H9 (cell line): ENCODE results near the gene MDFI. TPM values are rescaled to one million over a fixed set of nuclear protein-coding genes. Genes with fewer than 3 reads are reported as not detected.

Experiments
- DNase-seq: peaks from one replicate; pipeline ENCODE4 v3.0.0-alpha.2; 2017
- H2AFZ ChIP-seq: one replicate; pipeline ENCODE4 v1.6.1; 2013; ENCODE audit warnings: mild to moderate bottlenecking, low read length, control low read depth, moderate library complexity
- H2AK5ac ChIP-seq: 2 replicates; pipeline ENCODE4 v1.6.1; 2013; ENCODE audit warnings: low read length, control low read depth, mixed read lengths; ENCODE audit not compliant: insufficient read length
- H2BK120ac ChIP-seq: one replicate; pipeline ENCODE4 v1.6.1; 2013; ENCODE audit warnings: low read depth, mild to moderate bottlenecking, low read length, control low read depth, inconsistent platforms; ENCODE audit not compliant: poor library complexity, severe bottlenecking
- H2BK12ac ChIP-seq: 2 replicates; pipeline ENCODE4 v1.6.1; 2013; ENCODE audit warnings: low read length, control low read depth, mixed read lengths, low read depth; ENCODE audit not compliant: insufficient read length
- H2BK15ac ChIP-seq: 2 replicates; pipeline ENCODE4 v1.6.1; 2013; ENCODE audit warnings: low read depth, low read length, control low read depth
- H2BK20ac ChIP-seq: one replicate; pipeline ENCODE4 v1.6.1; 2013; ENCODE audit warnings: low read depth, mild to moderate bottlenecking, low read length, control low read depth, inconsistent platforms; ENCODE audit not compliant: poor library complexity, severe bottlenecking
- H2BK5ac ChIP-seq: 2 replicates; pipeline ENCODE4 v1.6.1; 2013; ENCODE audit warnings: low read length, control low read depth, mixed read lengths; ENCODE audit not compliant: insufficient read length
- H3K14ac ChIP-seq: 2 replicates; pipeline ENCODE4 v1.6.1; 2013; ENCODE audit warnings: low read length, control low read depth; ENCODE audit not compliant: insufficient read depth
- H3K18ac ChIP-seq: 2 replicates; pipeline ENCODE4 v1.6.1; 2013; ENCODE audit warnings: low read depth, mild to moderate bottlenecking, mixed read lengths, low read length, control low read depth; ENCODE audit not compliant: insufficient read length
- H3K23ac ChIP-seq: 2 replicates; pipeline ENCODE4 v1.6.1; 2013; ENCODE audit warnings: low read length, control low read depth, mixed read lengths, low read depth; ENCODE audit not compliant: insufficient read length
- H3K23me2 ChIP-seq: 2 replicates; pipeline ENCODE4 v1.6.1; 2013; ENCODE audit warnings: low read depth, mild to moderate bottlenecking, mixed read lengths, low read length, control low read depth; ENCODE audit not compliant: insufficient read length, poor library complexity, severe bottlenecking
- H3K27ac ChIP-seq: 2 replicates; pipeline ENCODE4 v1.5.1; 2013; ENCODE audit warnings: low read length, control low read depth, mixed read lengths, low read depth; ENCODE audit not compliant: insufficient read length
- H3K27me3 ChIP-seq: 2 replicates; pipeline ENCODE4 v1.6.1; 2013; ENCODE audit warnings: low read length, control low read depth, inconsistent platforms; ENCODE audit not compliant: insufficient read depth
- H3K4ac ChIP-seq: 2 replicates; pipeline ENCODE4 v1.6.1; 2013; ENCODE audit warnings: low read depth, mild to moderate bottlenecking, control low read depth, inconsistent platforms, low read length, moderate library complexity
- H3K4me1 ChIP-seq: 2 replicates; pipeline ENCODE4 v1.6.1; 2013; ENCODE audit warnings: low read length, control low read depth, inconsistent platforms; ENCODE audit not compliant: insufficient read depth
- H3K4me2 ChIP-seq: 2 replicates; pipeline ENCODE4 v1.6.1; 2013; ENCODE audit warnings: low read length, control low read depth, mixed read lengths; ENCODE audit not compliant: insufficient read length, insufficient read depth
- H3K56ac ChIP-seq: 2 replicates; pipeline ENCODE4 v1.6.1; 2013; ENCODE audit warnings: low read depth, mild to moderate bottlenecking, mixed read lengths, low read length, control low read depth; ENCODE audit not compliant: insufficient read length
- H3K79me1 ChIP-seq: 2 replicates; pipeline ENCODE4 v1.6.1; 2013; ENCODE audit warnings: low read depth, mild to moderate bottlenecking, moderate library complexity, low read length, control low read depth, inconsistent platforms; ENCODE audit not compliant: insufficient read depth, poor library complexity, severe bottlenecking
- H3K79me2 ChIP-seq: 2 replicates; pipeline ENCODE4 v1.6.1; 2013; ENCODE audit warnings: low read length, control low read depth, inconsistent platforms; ENCODE audit not compliant: insufficient read depth
- H3K9ac ChIP-seq: 2 replicates; pipeline ENCODE4 v1.6.1; 2013; ENCODE audit warnings: low read length, control low read depth, mixed read lengths; ENCODE audit not compliant: insufficient read length; ENCODE audit errors: extremely low read depth
- H3K9me3 ChIP-seq: one replicate; pipeline ENCODE4 v1.6.1; 2013; ENCODE audit warnings: low read depth, low read length, inconsistent platforms; ENCODE audit not compliant: control insufficient read depth
- H3T11ph ChIP-seq: one replicate; pipeline ENCODE4 v1.6.1; 2013; ENCODE audit warnings: mild to moderate bottlenecking, low read length, control low read depth, inconsistent platforms
- H4K20me1 ChIP-seq: one replicate; pipeline ENCODE4 v1.6.1; 2013; ENCODE audit not compliant: control insufficient read depth, insufficient read length, insufficient read depth
- H4K5ac ChIP-seq: 2 replicates; pipeline ENCODE4 v1.6.1; 2013; ENCODE audit warnings: low read depth, mild to moderate bottlenecking, mixed read lengths, low read length, control low read depth; ENCODE audit not compliant: insufficient read length
- H4K8ac ChIP-seq: replicated peaks from 2 replicates; pipeline ENCODE4 v1.6.1; 2013; ENCODE audit warnings: low read length, control low read depth, mixed read lengths, low read depth; ENCODE audit not compliant: insufficient read length
- H4K91ac ChIP-seq: 2 replicates; pipeline ENCODE4 v1.6.1; 2013; ENCODE audit warnings: low read depth, mild to moderate bottlenecking, moderate library complexity, mixed read lengths, low read length, control low read depth; ENCODE audit not compliant: insufficient read length
- H3K27ac Mint-ChIP-seq, 3 experiments: 2 replicates in 2 of 3; 3 replicates in 1 of 3; pipeline ENCODE4 v1.8.0; 2020 to 2021; ENCODE audit warnings: mixed read lengths in 3 of 3, mild to moderate bottlenecking in 1 of 3, moderate library complexity in 1 of 3
- H3K27me3 Mint-ChIP-seq: 2 replicates; pipeline ENCODE4 v1.8.0; 2021; ENCODE audit warnings: low read depth, mild to moderate bottlenecking, moderate library complexity, mixed read lengths
- H3K36me3 Mint-ChIP-seq, 3 experiments: 2 replicates in 2 of 3; 3 replicates in 1 of 3; pipeline ENCODE4 v1.8.0; 2020 to 2021; ENCODE audit warnings: low read depth in 3 of 3, mixed read lengths in 3 of 3; ENCODE audit not compliant: insufficient read depth in 1 of 3
- H3K4me1 Mint-ChIP-seq, 2 experiments: 2 replicates each; pipeline ENCODE4 v1.8.0; 2020; ENCODE audit warnings: mixed read lengths in 2 of 2
- H3K4me3 Mint-ChIP-seq, 2 experiments: 2 replicates in 1 of 2; 3 replicates in 1 of 2; pipeline ENCODE4 v1.8.0; 2020 to 2021; ENCODE audit warnings: mild to moderate bottlenecking in 2 of 2, mixed read lengths in 2 of 2, moderate library complexity in 1 of 2
- H3K9me3 Mint-ChIP-seq, 2 experiments: 2 replicates in 1 of 2; 3 replicates in 1 of 2; pipeline ENCODE4 v1.8.0; 2020; ENCODE audit warnings: mild to moderate bottlenecking in 2 of 2, mixed read lengths in 2 of 2, moderate library complexity in 1 of 2
- CTCF ChIP-seq: fragments of 200-600 bp; sonication (generic); conservative IDR thresholded peaks from 3 replicates; pipeline ENCODE4 v1.8.0; 2021; ENCODE audit warnings: antibody characterized with exemption, mild to moderate bottlenecking
- WGBS: extraction: QIAGEN DNeasy Blood & Tissue Kit; methylation state at CpG from one replicate; pipeline ENCODE4 v1.1.7; 2013; ENCODE audit warnings: missing lambda C conversion rate, low lambda C conversion rate, mixed read lengths; ENCODE audit not compliant: insufficient read length; ENCODE audit errors: extremely low coverage; 5-methylcytosine and 5-hydroxymethylcytosine counted together
- total RNA-seq: library from RNA; stranded (reverse); gene quantifications from 2 replicates; pipeline ENCODE4 v1.2.1, GENCODE V29; 2021

MDFI gene
- total RNA-seq, 1 experiment from 2014 or later = 45.0 TPM

DNA sequence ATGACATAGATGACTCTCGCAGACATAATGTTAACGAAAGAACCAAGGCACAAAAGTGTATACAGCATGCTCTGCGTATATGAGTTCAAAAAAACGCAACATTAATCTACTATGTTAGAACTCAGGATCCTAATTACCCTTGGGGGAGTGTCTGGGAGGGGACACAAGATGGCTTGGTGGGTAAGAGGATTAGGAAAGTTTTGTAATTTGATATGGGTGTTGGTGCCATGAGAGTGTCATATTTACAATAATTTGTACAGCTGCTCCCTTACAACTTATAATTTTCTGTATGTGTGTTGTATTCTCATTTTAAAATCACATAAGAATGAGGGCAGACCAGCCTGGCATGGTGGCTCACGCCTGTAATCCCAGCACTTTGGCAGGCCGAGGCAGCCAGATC is 58.5 kb downstream of the MDFI start:
- no peak for TF ChIP-seq CTCF
- no peak overlapping the region for H4K91ac ChIP-seq
- no peak overlapping the region for H2BK12ac ChIP-seq
- H4K20me1 ChIP-seq = peaks cover 4% of the 10 kb centered on the region
- H3K4me1 ChIP-seq = no peaks in the 10 kb centered on the region
- no peaks in the 10 kb centered on the region for H3K79me2 ChIP-seq
- H3K27ac ChIP-seq = no peak overlapping the region
- no peaks in the 10 kb centered on the region for H3K79me1 ChIP-seq
- H2AFZ ChIP-seq = no peak overlapping the region
- H3K9ac ChIP-seq = no peak overlapping the region
- H2BK5ac ChIP-seq = no peak overlapping the region
- Mint-ChIP-seq H3K4me3 (no peak overlapping the region), H3K27me3 (peaks cover 4% of the 10 kb centered on the region), H3K27ac (no peak overlapping the region; a peak in 1 of 7 replicates), H3K36me3 (no peaks in the 10 kb centered on the region; a peak in 1 of 7 replicates), H3K4me1 (peaks cover 23% of the 10 kb centered on the region in 2 experiments), H3K9me3 (no peaks in the 10 kb centered on the region)
- no peak overlapping the region for H3K4me2 ChIP-seq
- no CpG with 5 or more reads among the region's 6 CpGs for WGBS
- H3K9me3 ChIP-seq = no peaks in the 10 kb centered on the region
- no peak overlapping the region for H2BK120ac ChIP-seq
- H3K14ac ChIP-seq = no peak overlapping the region
- no peak for DNase-seq
- H4K5ac ChIP-seq = no peak overlapping the region
- no peak overlapping the region for H3K56ac ChIP-seq
- no peak overlapping the region for H3T11ph ChIP-seq
- H3K4ac ChIP-seq = no peak overlapping the region
- no peak overlapping the region for H2BK15ac ChIP-seq
- H3K23ac ChIP-seq = no peak overlapping the region
- no peak overlapping the region for H2BK20ac ChIP-seq
- H4K8ac ChIP-seq = no peak overlapping the region
- H3K27me3 ChIP-seq = no peaks in the 10 kb centered on the region
- no peak overlapping the region for H3K18ac ChIP-seq
- H3K23me2 ChIP-seq = no peaks in the 10 kb centered on the region
- H2AK5ac ChIP-seq = no peak overlapping the region
